ENCODE measurements around the gene RXRA.

Gene RXRA

DNA sequence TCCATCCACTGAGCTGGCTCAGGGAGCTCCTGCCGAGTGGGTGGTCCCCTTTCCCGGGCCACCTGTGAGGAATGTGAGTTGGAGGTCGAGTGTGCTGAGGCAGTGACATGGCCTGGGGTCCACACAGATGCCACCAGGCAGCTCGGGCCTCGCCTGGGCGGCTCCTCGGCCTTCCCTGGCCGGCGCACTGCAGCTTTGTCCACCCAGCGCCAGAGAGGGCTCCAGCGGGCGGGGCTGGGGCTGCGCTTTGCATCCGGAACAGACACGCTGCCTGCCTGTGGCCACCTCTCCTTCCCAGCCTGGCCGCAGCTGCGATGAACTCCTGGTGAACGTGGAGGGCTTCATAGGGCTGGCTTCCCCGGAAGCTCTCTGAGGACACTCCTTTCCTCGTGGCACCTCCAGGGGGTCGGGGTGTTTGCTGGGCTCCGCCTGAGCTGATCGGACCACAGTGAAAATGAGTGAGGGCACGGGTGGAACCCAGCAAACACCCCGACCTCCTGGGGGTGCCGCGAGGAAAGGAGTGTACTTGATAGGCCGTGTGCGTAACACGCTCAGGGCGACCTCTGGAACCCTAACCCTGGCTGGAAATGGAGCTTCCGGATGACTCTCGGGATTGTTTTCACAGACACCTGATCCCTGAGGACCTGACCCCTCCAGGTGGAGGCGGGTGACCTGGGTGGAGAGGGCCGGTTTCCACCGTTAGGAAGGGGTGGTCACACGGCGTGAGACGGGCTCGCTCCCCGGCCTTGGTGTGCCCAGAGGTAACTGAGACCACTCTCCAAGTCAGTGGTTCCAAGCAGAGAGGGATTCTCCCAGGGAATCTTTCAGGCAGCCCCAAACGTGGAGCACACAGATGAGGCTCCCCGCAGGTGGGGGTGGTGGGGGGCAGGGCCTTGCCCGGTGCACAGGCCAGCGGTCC lies 31.8 kb upstream of the RXRA start:
- no peak overlapping the region for H3K4me3 ChIP-seq (ENCODE audit: control insufficient read depth, low read depth, low read length)
- peak; percentile 4 for DNase-seq (ENCODE audit: low read depth)
- TF ChIP-seq, protein P1, sequence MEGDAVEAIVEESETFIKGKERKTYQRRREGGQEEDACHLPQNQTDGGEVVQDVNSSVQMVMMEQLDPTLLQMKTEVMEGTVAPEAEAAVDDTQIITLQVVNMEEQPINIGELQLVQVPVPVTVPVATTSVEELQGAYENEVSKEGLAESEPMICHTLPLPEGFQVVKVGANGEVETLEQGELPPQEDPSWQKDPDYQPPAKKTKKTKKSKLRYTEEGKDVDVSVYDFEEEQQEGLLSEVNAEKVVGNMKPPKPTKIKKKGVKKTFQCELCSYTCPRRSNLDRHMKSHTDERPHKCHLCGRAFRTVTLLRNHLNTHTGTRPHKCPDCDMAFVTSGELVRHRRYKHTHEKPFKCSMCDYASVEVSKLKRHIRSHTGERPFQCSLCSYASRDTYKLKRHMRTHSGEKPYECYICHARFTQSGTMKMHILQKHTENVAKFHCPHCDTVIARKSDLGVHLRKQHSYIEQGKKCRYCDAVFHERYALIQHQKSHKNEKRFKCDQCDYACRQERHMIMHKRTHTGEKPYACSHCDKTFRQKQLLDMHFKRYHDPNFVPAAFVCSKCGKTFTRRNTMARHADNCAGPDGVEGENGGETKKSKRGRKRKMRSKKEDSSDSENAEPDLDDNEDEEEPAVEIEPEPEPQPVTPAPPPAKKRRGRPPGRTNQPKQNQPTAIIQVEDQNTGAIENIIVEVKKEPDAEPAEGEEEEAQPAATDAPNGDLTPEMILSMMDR (conservative IDR thresholded peaks at IDR 0.05; ENCODE audit: control insufficient read depth, insufficient read depth, low read depth, low read length) = no peak

DNA sequence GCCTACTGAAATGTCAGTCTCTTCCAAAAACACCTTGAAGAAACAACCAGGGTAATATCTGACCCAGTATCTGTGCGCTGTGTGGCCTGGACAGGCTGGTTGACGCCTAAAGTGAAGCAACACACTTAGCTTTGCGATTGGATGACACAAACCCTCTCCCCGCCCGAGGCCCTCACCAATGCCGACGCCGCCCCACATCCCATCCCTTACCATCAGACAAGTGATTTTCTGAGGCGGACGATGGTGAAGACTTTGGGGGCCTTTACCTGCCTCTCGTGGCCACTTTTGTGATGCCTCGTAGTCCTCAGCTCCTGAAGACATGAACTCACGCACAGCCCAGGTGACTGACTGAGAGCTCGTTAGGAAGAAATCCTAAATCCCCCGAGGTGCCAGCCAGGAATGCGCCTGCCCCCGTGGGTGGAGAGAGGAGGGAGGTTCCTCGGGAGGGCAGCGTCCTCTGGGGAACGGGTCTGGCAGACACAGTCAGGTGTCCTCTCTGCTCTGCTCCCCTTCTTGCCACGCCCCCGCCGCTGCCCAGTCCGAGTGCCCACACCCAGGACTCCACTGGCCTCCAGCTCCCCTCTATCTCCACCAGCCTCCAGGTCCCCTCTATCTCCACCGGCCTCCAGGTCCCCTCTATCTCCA lies 31.0 kb upstream of the RXRA start:
- TF ChIP-seq, protein P1 (conservative IDR thresholded peaks at IDR 0.05; ENCODE audit: control insufficient read depth, insufficient read depth, low read depth, low read length) = no peak
- DNase-seq (ENCODE audit: low read depth) = no peak
- no peak overlapping the region for H3K4me3 ChIP-seq (ENCODE audit: control insufficient read depth, low read depth, low read length)

DNA sequence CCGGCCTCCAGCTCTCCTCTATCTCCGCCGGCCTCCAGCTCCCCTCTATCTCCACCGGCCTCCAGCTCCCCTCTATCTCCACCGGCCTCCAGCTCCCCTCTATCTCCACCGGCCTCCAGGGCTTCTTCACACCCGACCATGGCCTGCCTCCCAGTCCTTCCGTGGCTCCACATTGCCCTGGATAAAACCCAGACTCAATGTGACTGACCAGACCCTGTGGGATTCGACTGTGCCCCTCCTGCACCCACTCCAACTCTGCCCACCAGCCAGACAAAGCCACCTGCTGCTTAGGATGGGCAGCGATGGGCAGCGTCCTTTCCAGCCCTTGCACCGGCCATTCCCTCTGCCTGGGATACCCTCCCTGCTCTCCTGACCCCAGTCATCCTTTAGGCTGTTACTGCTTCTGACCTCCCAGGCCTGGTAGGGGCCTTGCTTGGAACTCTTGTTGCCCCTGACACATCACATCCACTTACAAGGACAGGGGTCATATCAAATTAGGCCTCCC lies 30.5 kb upstream of the RXRA start:
- DNase-seq (ENCODE audit: low read depth) = no peak
- TF ChIP-seq, protein P1 (conservative IDR thresholded peaks at IDR 0.05; ENCODE audit: control insufficient read depth, insufficient read depth, low read depth, low read length) = no peak

DNA sequence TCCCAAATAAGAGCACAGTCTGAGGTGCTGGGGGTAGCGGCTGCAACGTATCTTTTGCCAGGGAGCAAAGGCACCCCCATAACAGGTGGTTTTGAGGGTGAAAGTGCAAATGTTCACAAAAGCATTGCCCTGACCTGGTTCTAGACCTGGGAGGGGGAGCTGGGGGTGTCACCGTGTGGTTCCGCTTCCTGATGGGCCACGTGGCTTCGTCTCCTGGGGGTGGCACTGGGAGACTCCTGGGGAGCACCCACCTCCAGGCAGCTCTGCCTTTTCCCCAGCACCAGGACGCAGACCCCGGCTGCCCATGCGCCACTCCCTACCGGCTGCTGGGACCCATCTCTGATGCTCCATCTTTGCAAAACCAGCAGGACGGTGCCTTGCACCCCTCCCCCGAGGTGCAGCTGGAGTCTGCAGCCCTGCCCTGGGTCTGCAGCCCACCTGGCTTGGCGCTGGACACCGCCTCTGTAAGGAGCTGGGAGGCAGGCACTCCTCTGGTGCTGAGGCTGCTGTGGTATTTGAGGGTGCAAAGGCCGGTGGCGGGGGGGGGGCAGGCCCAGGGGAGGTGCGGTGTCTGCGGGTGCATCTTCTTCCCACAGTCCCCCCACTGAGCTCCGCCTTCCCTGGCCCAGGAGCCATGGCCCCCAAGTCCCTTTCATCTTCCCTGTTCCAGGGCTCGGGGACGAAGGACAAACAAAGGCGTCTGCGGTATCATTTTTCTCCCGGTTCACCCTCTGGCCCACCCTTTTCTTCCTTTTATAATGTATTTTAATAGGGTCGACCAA lies 29.8 kb upstream of the RXRA start:
- no peak overlapping the region for H3K4me3 ChIP-seq (ENCODE audit: control insufficient read depth, low read depth, low read length)
- no peak for DNase-seq (ENCODE audit: low read depth)
- TF ChIP-seq, protein P1 (conservative IDR thresholded peaks at IDR 0.05; ENCODE audit: control insufficient read depth, insufficient read depth, low read depth, low read length) = no peak

More for the DNA sequence above, 30.5 kb upstream of the RXRA start:
- H3K4me3 ChIP-seq (ENCODE audit: control insufficient read depth, low read depth, low read length) = no peak overlapping the region

DNA sequence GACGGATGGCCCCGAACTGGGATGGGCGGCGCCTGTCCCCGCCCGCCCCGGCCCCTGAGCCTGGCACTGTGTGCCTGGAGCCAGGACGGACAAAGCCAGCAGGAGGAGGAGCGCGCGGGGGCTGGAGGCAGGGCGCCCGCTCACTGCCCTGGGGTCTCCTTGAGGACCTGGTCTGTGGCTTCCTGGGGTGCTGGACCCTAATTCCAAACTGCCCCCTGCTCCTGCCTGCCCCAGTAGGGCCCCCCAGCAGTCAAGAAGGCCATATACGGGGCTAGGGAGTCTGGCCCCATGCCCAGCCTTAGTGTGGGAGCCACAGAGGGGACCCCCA lies 29.2 kb upstream of the RXRA start:
- DNase-seq (ENCODE audit: low read depth) = no peak
- H3K4me3 ChIP-seq (ENCODE audit: control insufficient read depth, low read depth, low read length) = no peak overlapping the region

DNA sequence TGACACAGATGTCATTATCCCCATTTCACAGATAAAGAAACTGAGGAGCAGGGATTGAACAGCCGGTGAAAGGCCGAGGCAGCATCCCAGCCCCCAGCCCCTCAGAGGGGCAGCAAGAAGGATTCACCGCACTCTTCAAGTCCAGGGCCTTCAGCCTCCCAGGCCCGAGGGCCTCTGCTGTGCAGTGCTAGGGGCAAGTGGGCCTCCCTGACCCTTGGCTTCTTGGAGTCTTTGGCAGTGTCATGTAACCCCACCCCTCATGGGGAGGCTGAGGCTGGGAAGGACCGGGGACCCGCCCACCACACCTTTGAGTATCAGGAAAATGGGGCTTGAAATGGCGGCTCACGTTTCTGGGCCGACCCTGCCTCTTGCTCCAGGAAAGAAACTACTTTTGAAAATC lies 28.7 kb upstream of the RXRA start:
- TF ChIP-seq, protein P1 (conservative IDR thresholded peaks at IDR 0.05; ENCODE audit: control insufficient read depth, insufficient read depth, low read depth, low read length) = no peak
- no peak overlapping the region for H3K4me3 ChIP-seq (ENCODE audit: control insufficient read depth, low read depth, low read length)
- DNase-seq (ENCODE audit: low read depth) = no peak

More for the DNA sequence above, 29.2 kb upstream of the RXRA start:
- TF ChIP-seq, protein P1 (conservative IDR thresholded peaks at IDR 0.05; ENCODE audit: control insufficient read depth, insufficient read depth, low read depth, low read length) = no peak
